Forelimb muscle (tissue), 1 donor: ENCODE data around the gene HNRNPUL1. TPM values are rescaled to one million over a fixed set of nuclear protein-coding genes. Genes with fewer than 3 reads are reported as not detected.

ENCODE experiments used
- DNase-seq: peaks from one replicate; pipeline ENCODE4 v3.0.0-alpha.2; 2013; ENCODE audit warnings: low read depth
- polyA plus RNA-seq: library from polyadenylated mRNA; unstranded; fragments of 120-200 nt; gene quantifications from one replicate; pipeline ENCODE4 v1.2.1, GENCODE V29; 2013; ENCODE audit not compliant: insufficient read length

The HNRNPUL1 gene
- polyA plus RNA-seq, 1 donor = 145 TPM

DNA sequence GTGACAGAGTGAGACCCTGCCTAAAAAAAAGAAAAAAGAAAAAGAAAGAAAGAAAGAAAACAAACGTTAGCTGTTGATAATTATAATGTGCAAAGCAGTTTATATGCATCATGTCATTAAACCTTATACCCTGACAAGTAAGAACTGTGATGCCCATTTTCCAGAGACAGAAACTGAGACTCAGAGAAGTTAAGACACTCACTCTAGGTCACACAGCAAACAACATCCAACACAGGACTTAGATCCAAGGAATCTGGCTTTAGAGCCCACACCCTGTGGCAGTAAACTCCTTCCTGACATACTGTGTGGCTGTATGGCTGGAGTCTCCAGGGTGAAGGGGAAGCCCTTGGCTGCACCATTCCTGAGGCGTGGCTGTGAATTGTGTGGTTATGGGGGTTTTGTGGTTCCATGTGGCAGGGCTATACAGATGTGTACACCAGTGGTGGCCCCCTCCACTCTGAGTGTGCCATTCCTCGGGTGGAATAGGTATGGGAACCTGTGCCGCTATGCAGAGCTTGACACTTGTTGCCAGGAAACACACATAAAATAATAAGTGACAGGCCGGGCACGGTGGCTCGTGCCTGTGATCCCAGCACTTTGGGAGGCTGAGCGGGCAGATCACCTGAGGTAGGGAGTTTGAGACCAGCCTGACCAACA is 29.5 kb upstream of the HNRNPUL1 start:
- DNase-seq = no peak

- no peak for DNase-seq
Observed at GRCh38 chr19:41235480-41235879, 28.7 kb upstream of the HNRNPUL1 start.

DNA sequence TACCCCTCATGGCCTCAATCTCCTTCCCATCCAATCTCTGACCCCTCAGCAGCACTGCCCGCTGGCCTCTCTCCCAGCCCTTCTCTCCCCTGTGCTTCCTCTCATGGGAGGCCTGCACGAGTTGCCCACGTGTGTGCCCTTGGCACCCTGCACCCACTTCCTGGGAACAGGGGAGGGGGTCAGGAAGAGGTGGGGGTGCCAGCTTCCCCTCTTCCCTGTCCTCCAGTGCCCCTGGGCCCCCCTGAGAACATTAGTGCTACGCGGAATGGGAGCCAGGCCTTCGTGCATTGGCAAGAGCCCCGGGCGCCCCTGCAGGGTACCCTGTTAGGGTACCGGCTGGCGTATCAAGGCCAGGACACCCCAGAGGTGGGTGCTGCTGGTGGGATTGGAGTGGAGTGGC is 25.9 kb upstream of the HNRNPUL1 start:
- DNase-seq = no peak

- DNase-seq = no peak
Observed at GRCh38 chr19:41239363-41239762, 24.8 kb upstream of the HNRNPUL1 start.

GRCh38 chr19:41239961-41240574 is 24.1 kb upstream of the HNRNPUL1 start:
- no peak for DNase-seq

DNA sequence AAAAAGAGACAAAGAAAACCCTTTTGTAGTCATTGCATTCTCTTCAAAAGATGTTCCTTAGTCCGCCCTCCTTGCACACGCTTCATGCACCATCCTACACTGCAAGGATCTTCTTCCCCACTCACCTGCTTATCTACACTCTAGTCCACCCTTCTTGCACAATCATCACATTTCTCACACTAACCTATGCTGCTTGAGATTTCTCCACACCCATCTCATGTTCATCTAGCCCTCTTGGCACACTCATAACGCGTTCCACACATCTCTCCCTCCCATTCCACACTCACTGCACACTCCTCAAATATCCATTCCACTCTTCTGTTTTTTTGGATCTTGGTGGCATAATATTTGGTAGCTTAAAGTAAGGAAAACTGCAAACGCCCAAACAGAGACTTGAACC is 22.3 kb upstream of the HNRNPUL1 start:
- DNase-seq = no peak

DNA sequence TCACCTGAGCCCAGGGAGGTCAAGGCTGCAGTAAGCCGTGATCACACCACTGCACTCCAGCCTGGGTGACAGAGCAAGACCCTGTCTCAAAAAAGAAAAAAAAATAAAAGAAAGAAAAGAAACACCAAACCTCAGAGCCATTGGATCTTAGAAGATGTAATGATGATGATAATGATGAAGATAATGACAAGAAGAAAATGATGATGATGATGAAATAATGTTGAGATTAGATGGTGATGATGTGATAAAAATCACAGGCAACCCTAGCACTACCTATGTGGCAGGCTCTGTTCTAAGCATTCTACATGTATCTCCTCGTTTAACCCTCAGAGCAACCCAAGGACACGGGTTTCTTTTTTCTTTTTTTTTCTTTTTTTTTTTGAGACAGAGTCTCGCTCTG is 20.1 kb upstream of the HNRNPUL1 start:
- no peak for DNase-seq

GRCh38 chr19:41245843-41246242 is 18.3 kb upstream of the HNRNPUL1 start:
- no peak for DNase-seq

DNA sequence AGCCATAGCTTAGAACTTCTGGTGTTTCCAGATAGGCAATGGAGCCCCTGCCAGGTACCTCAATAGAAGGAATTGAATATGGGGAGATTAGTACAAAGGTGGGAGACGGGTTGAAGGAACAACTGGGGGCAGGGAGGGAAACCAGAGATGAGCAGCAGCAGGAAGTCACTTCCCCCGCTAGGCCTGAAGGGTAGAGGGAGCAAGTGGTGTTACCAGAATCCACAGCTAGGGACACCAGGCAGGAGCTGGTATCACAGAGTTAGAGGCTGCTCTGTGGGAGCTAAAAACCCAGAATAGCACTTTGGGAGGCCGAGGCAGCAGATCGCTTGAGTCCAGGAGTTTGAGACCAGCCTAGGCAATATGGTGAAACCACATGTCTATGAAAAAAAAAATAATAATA is 15.3 kb upstream of the HNRNPUL1 start:
- DNase-seq = no peak

GRCh38 chr19:41249707-41250423 is 14.3 kb upstream of the HNRNPUL1 start:
- no peak for DNase-seq

GRCh38 chr19:41253660-41254059 is 10.5 kb upstream of the HNRNPUL1 start:
- no peak for DNase-seq

DNA sequence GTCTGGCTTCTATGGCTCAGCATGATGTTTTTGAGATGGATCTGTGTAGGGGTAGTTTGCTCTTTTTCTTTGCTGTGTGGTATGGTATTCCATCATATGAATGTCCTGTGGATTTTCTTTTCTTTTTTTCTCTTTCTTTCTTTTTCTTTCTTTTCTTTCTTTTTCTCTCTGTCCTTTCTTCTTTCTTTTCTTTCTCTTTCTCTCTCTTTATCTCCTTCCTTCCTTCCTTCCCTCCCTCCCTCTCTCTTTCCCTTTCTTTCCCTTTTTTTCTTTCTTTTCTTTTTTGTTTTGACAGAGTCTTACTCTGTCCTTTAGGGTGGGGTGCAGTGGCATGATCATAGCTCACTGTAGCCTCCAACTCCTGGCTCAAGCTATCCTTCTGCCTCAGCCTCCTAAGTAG is 9.0 kb upstream of the HNRNPUL1 start:
- no peak for DNase-seq

DNA sequence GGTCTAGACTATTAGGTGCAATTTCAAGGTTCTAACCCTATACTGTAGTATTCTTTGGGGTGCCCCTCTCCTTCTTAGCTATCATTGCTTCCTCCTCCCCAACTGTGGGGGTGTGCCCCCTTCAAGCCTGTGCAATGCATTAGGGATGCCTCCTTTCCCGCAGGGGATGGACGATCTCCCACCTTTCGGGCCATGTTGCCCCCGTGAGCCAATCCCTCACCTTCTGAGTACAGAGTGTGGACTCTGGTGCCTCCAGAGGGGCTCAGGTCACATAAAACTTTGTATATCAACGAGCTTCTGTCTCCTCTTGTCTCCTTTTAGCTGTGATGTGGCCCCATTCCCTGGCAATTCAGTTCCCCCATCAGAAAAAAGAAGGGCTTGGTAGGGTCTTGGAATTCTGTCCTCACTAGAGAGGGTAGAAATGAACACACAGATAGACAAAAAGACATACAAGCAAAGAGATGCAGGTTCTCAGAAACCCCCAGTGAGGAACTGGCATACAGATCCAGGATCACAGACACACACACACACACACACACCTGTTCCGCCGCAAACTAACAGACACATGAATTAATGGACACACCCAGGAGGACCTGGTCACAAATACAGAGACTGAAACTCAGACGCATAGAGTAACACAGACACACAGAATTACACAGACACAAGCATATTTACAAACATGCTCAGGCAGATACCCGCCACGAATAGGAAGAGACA is 2.5 kb upstream of the HNRNPUL1 start:
- no peak for DNase-seq

DNA sequence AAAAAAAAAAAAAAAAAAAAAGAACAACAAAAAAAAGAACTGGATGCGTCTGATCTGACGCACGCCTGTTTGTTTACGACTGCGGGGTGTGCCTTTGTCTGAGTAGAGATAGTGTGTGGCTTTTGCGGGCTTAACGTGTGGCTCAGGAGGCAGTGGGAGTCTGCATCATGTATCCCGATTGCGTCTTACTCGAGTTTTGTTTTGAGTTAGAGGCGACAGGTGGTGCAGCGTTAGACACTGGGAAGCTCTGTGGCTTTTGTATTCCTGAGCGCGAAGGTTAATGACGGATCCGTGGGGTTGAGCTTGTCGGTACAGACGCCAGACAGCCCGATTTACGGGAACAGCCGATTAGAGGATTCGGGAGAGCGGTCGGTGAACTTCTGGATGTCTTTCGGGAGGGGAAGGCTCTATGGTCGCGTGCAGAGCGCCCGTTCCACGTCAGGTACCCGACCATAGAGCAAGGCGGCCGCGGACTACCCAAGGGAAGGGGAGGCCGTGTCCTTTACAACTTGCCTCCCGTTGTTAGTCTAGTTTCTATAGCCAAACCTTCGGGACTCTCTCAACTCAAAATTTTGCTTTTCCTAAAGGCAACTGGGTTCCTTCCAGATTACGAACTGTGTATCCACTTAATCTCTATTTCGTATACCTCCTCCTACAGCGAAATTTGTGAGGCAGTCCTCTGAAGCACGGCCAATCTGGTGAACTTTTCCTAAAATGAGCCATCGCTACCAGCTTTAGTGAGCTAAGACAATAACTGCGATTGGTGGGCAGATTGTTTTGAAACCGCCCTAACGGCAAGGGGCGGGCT is 926 bp upstream of the HNRNPUL1 start:
- no peak for DNase-seq

GRCh38 chr19:41264581-41265394 is 616 bp downstream of the HNRNPUL1 start:
- DNase-seq = no peak

GRCh38 chr19:41265395-41266153 is 1.4 kb downstream of the HNRNPUL1 start:
- DNase-seq = no peak

DNA sequence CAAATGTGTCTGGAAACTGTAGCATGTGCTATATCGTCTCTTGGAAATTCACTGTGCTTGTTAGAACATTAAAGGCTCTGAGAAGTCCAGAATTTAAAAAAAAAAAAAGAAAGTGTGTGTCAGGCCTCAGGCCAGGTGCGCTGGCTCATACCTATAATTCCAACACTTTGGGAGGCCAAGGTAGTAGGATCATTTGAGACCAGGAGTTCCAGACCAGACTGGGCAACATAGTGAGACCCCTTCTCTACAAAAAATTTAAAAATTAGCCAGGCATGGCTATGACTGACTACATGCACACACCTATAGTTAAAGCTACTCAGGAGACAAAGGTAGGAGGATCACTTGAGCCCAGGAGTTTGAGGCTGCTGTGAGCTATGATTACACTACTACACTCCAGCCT is 4.9 kb downstream of the HNRNPUL1 start:
- no peak for DNase-seq

GRCh38 chr19:41269571-41269970 is 5.4 kb downstream of the HNRNPUL1 start:
- DNase-seq = no peak

DNA sequence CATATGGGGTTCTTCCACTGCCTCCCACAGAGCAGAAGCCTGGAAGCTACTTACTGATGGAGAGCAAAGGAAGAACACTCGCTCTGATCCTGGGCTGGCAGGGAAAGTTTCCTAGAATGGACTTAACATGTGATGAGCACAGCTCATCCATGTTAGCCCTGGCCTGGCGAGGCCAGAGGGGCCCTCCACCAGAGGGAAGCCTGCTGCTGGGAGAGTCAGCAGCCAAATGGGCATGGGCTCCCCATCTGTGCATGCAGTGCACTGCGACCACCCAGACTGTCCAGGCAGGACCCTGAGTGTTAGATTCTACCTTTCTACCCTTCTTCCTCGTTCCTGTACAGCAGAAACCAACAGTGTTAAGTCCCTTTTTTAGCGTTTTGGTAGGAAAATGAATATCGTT is 8.9 kb downstream of the HNRNPUL1 start:
- no peak for DNase-seq

- no peak for DNase-seq
Observed at GRCh38 chr19:41274802-41275201, 10.6 kb downstream of the HNRNPUL1 start.
